ENCODE measurements around the gene HUS1.

Gene HUS1

GRCh38 chr7:47953822-47954221 lies 25.6 kb downstream of the HUS1 start:
- in situ Hi-C loops (cut with HindIII; ENCODE audit: low pct_ligation_motif_present, low sequenced_read_pairs): no loop called here
- no peak for DNase-seq
- H3K27me3 ChIP-seq (replicated peaks): no peaks in the 10 kb centered on the region
- no peak overlapping the region for H3K27ac ChIP-seq
- H3K4me3 ChIP-seq (ENCODE audit: low read depth, low read length): no peak overlapping the region
- TF ChIP-seq CTCF (IDR thresholded peaks at IDR 0.05; ENCODE audit: low read depth, low read length, missing control alignments): no peak
- peaks cover 4% of the 10 kb centered on the region for H3K36me3 ChIP-seq (replicated peaks)

GRCh38 chr7:47952224-47952623 lies 27.2 kb downstream of the HUS1 start:
- in situ Hi-C loops (cut with HindIII; ENCODE audit: low pct_ligation_motif_present, low sequenced_read_pairs): no loop called here
- H3K27me3 ChIP-seq (replicated peaks): no peaks in the 10 kb centered on the region
- no peak for TF ChIP-seq CTCF (IDR thresholded peaks at IDR 0.05; ENCODE audit: low read depth, low read length, missing control alignments)
- peaks cover 4% of the 10 kb centered on the region for H3K36me3 ChIP-seq (replicated peaks)
- H3K27ac ChIP-seq: no peak overlapping the region
- DNase-seq: no peak
- no peak overlapping the region for H3K4me3 ChIP-seq (ENCODE audit: low read depth, low read length)

GRCh38 chr7:47951374-47951773 lies 28.0 kb downstream of the HUS1 start:
- no peak for DNase-seq
- H3K27ac ChIP-seq: no peak overlapping the region
- H3K4me3 ChIP-seq (ENCODE audit: low read depth, low read length): no peak overlapping the region
- H3K27me3 ChIP-seq (replicated peaks): no peaks in the 10 kb centered on the region
- no peak for TF ChIP-seq CTCF (IDR thresholded peaks at IDR 0.05; ENCODE audit: low read depth, low read length, missing control alignments)
- in situ Hi-C loops (cut with HindIII; ENCODE audit: low pct_ligation_motif_present, low sequenced_read_pairs): no loop called here
- peaks cover 4% of the 10 kb centered on the region for H3K36me3 ChIP-seq (replicated peaks)

GRCh38 chr7:47950714-47951113 lies 28.7 kb downstream of the HUS1 start:
- Histone ChIP-seq H3K36me3 (replicated peaks) (peaks cover 4% of the 10 kb centered on the region), H3K27me3 (replicated peaks) (no peaks in the 10 kb centered on the region), H3K27ac (no peak overlapping the region), H3K4me3 (ENCODE audit: low read depth, low read length) (no peak overlapping the region)
- no peak for TF ChIP-seq CTCF (IDR thresholded peaks at IDR 0.05; ENCODE audit: low read depth, low read length, missing control alignments)
- no peak for DNase-seq
- in situ Hi-C loops (cut with HindIII; ENCODE audit: low pct_ligation_motif_present, low sequenced_read_pairs): no loop called here

- no peak for DNase-seq
- H3K27ac ChIP-seq: no peak overlapping the region
- H3K4me3 ChIP-seq (ENCODE audit: low read depth, low read length): no peak overlapping the region
- H3K36me3 ChIP-seq (replicated peaks): peaks cover under 1% of the 10 kb centered on the region
- no peaks in the 10 kb centered on the region for H3K27me3 ChIP-seq (replicated peaks)
- in situ Hi-C loops (cut with HindIII; ENCODE audit: low pct_ligation_motif_present, low sequenced_read_pairs): no loop called here
- no peak for TF ChIP-seq CTCF (IDR thresholded peaks at IDR 0.05; ENCODE audit: low read depth, low read length, missing control alignments)
These were observed 29.7 kb downstream of the HUS1 start for GRCh38 chr7:47949703-47950102.

- Histone ChIP-seq H3K36me3 (replicated peaks) (no peaks in the 10 kb centered on the region), H3K27ac (no peak within 1 kb of the TSS), H3K4me3 (ENCODE audit: low read depth, low read length) (no peak within 1 kb of the TSS), H3K27me3 (replicated peaks) (no peaks in the 10 kb centered on the region)
- no peak for DNase-seq
- no peak for TF ChIP-seq CTCF (IDR thresholded peaks at IDR 0.05; ENCODE audit: low read depth, low read length, missing control alignments)
- in situ Hi-C loops (cut with HindIII; ENCODE audit: low pct_ligation_motif_present, low sequenced_read_pairs): no loop called here
These were observed 31.1 kb downstream of the HUS1 start, which contains the start of gene PKD1L1 for GRCh38 chr7:47948141-47948790. TSS of gene PKD1L1 (minus strand) at chr7:47948466. CDS start at chr7:47948440, 26 bp downstream.
